Esophagus muscularis mucosa (tissue), 3 donors: ENCODE measurements around the gene DMKN.

Source experiments
- CTCF ChIP-seq, 3 experiments: fragments of 200-600 bp in 2 of 3; fragments of 450-650 bp in 1 of 3; sonication (generic) in 2 of 3; IDR thresholded peaks; one replicate each; pipeline ENCODE4 v1.5.1; 2017 to 2019; ENCODE audit warnings: antibody characterized with exemption in 3 of 3, mild to moderate bottlenecking in 2 of 3, moderate library complexity in 1 of 3
- EP300 ChIP-seq: sonication (generic); formaldehyde crosslinking; IDR thresholded peaks from one replicate; pipeline ENCODE4 v1.6.1; 2017; ENCODE audit warnings: antibody characterized with exemption

- no peak for TF ChIP-seq CTCF (IDR thresholded peaks at IDR 0.05)
- no peak for TF ChIP-seq EP300
Observed at GRCh38 chr19:35449359-35450043, 63.9 kb downstream of the DMKN start.
